ENCODE results near the gene ZNF407. TPM values are rescaled to one million over a fixed set of nuclear protein-coding genes. Genes with fewer than 3 reads are reported as not detected.

Gene ZNF407
- total RNA-seq, 2 donors from 2014 or later = 11.7 to 22.2 TPM

DNA sequence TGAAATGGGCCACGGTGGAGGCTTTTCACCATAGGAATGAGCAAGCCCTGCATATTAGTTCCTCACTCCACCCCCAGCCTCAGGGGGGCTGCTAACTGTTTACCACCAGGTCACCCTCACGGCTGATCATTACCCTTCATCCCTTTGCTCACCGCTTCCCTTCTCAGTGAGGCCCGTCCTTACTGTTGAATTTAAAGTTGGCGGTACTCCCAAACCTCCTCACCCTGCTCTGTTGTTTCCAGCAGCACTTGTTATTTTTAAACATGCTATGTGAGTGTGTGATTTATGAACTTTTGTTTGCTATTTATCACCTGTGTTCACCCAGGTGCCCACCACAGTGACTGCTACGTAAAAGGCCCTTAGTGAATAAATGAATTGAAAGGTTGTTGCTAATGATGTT is 243.6 kb downstream of the ZNF407 start:
- H3K36me3 ChIP-seq = no peaks in the 10 kb centered on the region
- H3K27ac ChIP-seq = no peak overlapping the region
- no peaks in the 10 kb centered on the region for H3K4me1 ChIP-seq (replicated peaks)
- intact Hi-C loops (cut with DNase I) = no loop called here
- H3K27me3 ChIP-seq (replicated peaks; ENCODE audit: insufficient read depth) = no peaks in the 10 kb centered on the region
- WGBS = 89% methylated on average over 6 of the region's 6 CpGs
- TF ChIP-seq POLR2A (IDR thresholded peaks at IDR 0.05) = no peak
- no peak for TF ChIP-seq CTCF (IDR thresholded peaks at IDR 0.05)
- no peak for TF ChIP-seq POLR2AphosphoS5 (IDR thresholded peaks at IDR 0.05)
- no peak overlapping the region for H3K4me3 ChIP-seq
- H3K9me3 ChIP-seq = no peaks in the 10 kb centered on the region
- no peak for DNase-seq (ENCODE audit: low spot score)

DNA sequence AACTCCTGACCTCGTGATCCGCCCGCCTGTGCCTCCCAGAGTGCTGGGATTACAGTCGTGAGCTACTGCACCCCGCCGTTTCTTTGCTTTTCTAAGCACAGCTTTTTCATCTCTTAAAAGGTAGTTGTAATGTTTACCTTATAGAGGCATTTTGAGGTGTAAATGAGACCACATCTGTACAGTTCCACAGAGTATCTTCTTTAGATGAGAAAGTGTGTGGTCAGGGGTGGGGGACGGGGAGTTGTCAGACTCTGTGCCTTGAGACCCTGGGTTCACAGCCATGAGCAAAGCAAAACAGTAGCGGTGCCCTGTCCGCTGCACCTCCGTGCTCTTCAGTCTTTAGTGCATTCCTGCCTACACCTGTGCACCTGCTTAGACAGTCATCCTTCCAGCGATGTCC is 251.6 kb downstream of the ZNF407 start:
- no peak for DNase-seq (ENCODE audit: low spot score)
- WGBS = 95% methylated on average over 11 of the region's 11 CpGs
- H3K36me3 ChIP-seq = no peaks in the 10 kb centered on the region
- H3K4me3 ChIP-seq = no peak overlapping the region
- H3K9me3 ChIP-seq = no peaks in the 10 kb centered on the region
- TF ChIP-seq POLR2AphosphoS5 (IDR thresholded peaks at IDR 0.05) (no peak), POLR2A (IDR thresholded peaks at IDR 0.05) (no peak), CTCF (IDR thresholded peaks at IDR 0.05) (no peak)
- intact Hi-C loops (cut with DNase I) = no loop called here
- no peak overlapping the region for H3K27ac ChIP-seq
- H3K4me1 ChIP-seq (replicated peaks) = no peaks in the 10 kb centered on the region
- H3K27me3 ChIP-seq (replicated peaks; ENCODE audit: insufficient read depth) = no peaks in the 10 kb centered on the region

DNA sequence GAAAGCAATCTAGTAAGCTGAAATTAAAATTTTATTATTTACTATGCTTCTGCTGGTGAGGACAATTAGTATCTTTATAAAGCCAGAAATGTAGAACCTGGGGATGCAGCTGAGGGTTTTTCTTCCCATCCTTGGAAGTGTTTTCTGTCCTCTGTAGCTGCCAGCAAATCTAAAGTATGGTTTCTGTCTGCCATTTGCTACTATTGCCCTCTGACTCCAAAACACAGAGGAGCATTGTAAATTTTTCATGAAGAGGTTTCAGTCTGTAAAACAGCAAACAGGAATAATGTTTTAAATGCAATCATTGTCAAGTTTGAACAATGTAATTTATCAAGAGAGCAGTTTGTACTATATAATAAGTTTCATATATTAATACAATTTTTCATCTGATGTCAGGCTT is 258.8 kb downstream of the ZNF407 start:
- intact Hi-C loops (cut with DNase I) = no loop called here
- Histone ChIP-seq H3K9me3 (no peaks in the 10 kb centered on the region), H3K27ac (no peak overlapping the region), H3K36me3 (no peaks in the 10 kb centered on the region), H3K4me3 (no peak overlapping the region), H3K4me1 (replicated peaks) (no peaks in the 10 kb centered on the region), H3K27me3 (replicated peaks; ENCODE audit: insufficient read depth) (no peaks in the 10 kb centered on the region)
- no peak for DNase-seq (ENCODE audit: low spot score)
- TF ChIP-seq POLR2AphosphoS5 (IDR thresholded peaks at IDR 0.05) (no peak), POLR2A (IDR thresholded peaks at IDR 0.05) (no peak), CTCF (IDR thresholded peaks at IDR 0.05) (no peak)

GRCh38 chr18:74856928-74857327 is 259.3 kb downstream of the ZNF407 start:
- intact Hi-C loops (cut with DNase I) = no loop called here
- no peaks in the 10 kb centered on the region for H3K27me3 ChIP-seq (replicated peaks; ENCODE audit: insufficient read depth)
- WGBS = 82% methylated on average over 8 of the region's 8 CpGs

More at GRCh38 chr18:74856928-74857327, 259.3 kb downstream of the ZNF407 start:
- no peaks in the 10 kb centered on the region for H3K36me3 ChIP-seq
- no peak for DNase-seq (ENCODE audit: low spot score)
- no peaks in the 10 kb centered on the region for H3K4me1 ChIP-seq (replicated peaks)
- no peak overlapping the region for H3K27ac ChIP-seq
- TF ChIP-seq CTCF (IDR thresholded peaks at IDR 0.05) (no peak), POLR2A (IDR thresholded peaks at IDR 0.05) (no peak), POLR2AphosphoS5 (IDR thresholded peaks at IDR 0.05) (no peak)
- no peak overlapping the region for H3K4me3 ChIP-seq
- H3K9me3 ChIP-seq = no peaks in the 10 kb centered on the region
